GM11168 (cell line): Measurements from ENCODE around the gene FOSL2.

Experiments used
- in situ Hi-C: fragments of 300-500 bp; cut with MboI; formaldehyde crosslinking; loops from one replicate; pipeline ENCODE4 v1.12.0; 2022; ENCODE audit warnings: low sequenced_read_pairs; ENCODE audit not compliant: unreplicated experiment

The FOSL2 gene

DNA sequence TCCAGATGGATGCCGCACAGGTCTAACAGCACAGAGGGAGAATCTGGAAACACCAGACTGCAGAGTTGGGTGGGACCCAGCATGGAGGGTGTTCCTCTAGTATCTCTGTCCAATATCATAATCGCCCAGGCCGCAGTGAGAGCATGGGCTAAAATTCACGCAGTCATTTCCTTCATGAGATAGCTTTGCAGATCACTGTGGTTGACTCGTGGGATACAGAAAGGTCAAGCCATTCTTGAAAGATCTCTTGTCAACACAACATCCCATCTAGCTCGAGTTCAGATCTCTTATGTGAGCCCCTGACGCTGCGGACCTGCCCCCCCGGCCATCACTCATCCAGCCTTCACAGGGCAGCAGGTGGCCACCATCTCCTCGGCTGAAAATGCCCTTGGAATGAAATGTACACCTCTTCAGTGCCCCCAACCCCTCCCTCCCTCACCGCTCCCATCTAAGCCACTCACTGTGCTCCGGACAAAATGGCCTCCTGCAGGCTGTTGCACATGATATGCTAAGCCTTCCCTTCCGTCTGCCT, 45.9 kb downstream of the FOSL2 start:
- in situ Hi-C loops = no loop called here

DNA sequence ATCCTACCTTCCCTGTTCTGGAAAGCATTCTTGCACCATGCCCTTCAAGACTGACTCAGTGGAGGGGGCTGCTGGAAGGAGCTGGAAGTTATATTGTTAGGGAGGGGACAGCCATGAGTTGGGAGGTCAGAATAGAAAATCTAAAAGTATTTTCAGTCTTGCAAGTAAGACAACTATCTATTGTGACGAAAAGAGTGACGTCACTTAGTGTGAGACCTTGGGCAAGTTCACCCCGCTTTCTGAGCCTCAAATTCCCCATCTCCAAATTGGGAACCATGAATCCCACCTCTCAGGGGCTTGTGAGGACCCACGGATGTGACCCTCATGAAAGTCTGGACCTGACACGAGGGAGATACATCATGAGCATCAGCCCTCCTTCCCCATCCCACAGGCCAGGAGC, 46.5 kb downstream of the FOSL2 start:
- in situ Hi-C loops = no loop called here

DNA sequence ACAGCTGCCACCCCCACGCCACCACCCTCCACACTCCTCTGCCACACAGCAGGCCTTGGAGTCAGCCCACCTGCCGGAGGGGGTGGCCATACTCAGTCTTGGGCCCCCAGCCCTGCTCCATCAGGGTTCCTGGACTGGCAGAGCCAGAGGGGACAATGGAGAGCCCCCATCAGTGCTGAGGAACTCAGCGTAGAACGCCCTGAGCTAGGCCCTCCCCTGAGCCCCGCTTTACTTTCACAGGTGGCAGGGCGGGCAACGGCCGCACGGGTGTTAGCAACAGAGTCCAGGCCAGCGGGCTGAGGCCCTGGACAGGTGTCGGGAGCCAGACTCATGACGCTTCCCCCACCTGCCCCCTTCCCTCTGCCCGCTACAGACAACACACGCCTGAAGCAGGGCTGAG, 47.1 kb downstream of the FOSL2 start:
- in situ Hi-C loops = no loop called here

DNA sequence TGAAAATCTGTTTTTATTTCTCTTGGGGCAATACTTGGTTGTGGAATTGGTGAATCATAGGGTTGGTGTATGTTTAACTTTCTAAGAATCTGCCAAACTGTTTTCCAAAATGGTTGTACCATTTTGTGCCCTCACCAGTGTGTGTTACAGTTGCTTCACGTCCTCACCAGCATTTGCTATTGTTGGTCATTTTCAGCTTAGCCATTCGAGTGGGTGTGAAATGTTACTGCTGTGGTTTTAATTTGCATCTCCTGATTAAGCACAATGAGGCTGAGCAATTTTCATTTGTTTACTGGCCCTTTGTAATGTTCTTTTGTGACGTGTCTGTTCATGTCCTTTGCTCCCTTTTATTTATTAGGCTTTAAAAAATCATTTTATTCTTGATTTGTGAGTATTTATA, 49.7 kb downstream of the FOSL2 start:
- in situ Hi-C loops = no loop called here

DNA sequence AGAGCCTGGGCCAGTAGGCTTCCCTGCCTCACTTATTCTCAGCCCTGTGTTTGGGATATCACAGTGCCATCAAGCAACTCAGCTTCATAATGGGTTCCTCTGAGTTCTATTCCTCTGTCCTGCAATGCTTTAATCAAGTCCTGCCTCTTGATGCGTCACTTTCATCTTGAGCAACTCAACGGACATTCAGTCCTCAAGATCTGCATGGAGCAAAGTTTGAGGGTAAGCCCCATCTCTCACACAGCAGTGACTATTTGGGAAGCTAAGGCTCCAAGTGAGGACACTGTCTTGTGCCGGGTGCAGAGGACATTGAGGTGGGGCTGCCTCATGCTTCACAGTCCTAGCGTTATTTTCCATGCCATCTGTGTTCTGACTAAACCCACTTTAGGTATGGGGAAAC, 52.3 kb downstream of the FOSL2 start:
- in situ Hi-C loops = no loop called here

DNA sequence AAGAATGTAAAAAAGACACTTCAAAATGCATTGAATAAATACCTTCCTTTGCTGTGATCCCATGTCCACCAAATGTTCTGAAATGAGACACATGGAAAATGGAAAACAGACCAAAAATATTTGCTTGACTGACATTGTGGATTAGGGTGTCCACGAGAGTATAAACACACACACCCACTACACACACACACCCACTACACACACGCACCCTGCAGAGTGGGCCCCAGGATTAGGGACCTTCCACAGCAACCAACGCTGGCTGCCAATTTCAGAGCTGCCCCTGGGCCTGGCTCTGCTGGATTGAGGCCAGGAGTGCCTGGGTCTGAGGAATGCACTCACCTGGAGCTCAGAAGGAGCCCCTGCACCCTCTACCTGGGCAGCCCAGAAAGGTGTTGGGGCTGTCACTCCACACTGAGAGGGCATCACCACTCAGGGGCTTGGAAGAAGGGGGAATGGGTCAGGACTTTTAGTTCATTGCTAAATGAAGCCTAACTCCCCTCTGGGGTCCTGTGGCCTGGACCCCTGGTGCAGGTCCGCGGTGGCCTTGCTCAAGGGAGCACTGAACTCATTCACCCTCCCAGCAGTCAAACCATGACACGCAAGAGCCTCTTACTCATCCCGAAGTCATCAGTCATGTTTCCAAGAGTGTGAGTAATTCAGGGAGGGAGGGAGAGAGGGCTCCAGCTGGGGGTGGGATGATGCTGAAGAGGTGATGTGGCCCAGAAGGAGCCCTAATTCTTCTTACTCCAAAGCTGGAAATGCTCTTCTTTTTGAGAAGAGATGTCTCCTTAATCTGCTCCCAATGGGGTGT, 53.0 kb downstream of the FOSL2 start:
- in situ Hi-C loops = no loop called here

DNA sequence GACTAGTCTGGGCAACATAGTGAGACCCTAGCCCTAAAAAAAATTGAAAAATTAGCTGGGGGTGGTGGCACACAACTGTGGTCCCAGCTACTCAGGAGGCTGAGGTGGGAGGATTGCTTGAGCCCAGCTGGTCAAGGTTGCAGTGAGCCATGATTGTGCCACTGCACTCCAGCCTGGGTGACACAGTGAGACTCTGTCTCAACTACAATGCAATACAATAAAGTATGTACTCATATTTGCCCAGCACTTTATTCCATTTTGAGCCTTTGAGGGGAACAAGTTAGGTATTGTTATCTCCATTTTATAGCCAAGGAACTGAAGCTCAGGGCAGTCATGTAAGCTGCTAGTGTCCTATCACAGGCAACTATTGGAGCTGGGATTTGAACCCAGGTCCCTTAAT, 53.9 kb downstream of the FOSL2 start:
- in situ Hi-C loops = no loop called here

DNA sequence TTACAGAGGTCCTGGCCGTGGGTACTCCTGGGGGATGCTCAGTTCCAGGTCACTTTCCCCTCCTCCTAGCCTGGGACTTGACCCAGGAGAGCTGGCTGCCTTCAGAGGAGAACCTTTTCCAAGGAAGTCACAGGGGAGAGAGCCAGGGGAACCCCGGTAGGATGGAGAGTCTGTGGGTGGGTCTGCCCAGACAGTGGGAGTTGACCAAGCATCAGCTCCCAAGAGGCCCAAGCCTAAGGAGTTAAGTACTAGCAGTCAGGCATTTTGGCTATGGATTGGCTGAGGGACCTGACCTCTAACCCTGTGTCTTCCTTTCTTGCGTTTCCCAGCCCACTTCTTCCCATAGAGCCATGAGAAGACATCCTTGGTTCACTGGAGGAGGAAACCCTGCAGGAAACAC, 54.4 kb downstream of the FOSL2 start:
- in situ Hi-C loops = no loop called here

DNA sequence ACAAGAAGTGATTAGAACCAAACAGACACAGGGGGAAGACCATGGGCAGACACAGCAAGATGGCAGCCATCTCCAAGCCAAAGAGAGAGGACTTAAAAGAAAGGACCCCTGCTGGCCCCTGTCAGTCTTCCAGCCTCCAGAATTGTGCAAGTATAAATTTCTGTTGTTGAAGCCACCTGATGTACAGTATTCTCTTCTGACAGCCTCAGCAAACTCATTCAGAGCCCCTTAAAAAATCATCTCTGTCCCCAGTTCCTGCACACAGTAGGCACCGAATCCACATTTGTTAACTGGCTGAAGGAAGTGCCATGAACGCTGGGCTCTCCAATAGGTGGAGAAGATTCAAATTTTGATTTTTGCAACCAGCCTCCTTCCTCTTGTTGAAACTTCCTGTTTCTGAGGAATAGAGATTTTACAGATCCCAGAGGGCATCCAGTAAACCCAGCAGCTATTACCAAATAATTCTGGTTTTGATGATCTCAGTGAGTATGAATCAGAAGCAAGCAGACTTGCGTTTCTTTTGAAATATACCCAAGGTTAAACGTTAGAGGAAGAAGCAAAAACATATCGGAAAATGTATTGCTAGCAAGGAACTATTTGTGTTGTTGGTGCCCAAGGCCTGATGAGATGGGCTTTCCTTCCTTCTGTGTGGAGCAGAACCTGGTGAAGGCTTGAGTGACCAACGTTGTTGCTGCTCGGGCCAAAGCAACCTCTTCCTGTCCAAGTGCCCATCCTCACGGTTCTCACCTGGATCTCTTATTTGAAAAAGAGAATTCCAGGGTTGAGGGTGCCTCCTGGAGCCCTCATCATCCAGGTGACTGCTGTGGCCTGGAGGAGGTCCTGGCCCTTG, 55.5 kb downstream of the FOSL2 start:
- in situ Hi-C loops = no loop called here

DNA sequence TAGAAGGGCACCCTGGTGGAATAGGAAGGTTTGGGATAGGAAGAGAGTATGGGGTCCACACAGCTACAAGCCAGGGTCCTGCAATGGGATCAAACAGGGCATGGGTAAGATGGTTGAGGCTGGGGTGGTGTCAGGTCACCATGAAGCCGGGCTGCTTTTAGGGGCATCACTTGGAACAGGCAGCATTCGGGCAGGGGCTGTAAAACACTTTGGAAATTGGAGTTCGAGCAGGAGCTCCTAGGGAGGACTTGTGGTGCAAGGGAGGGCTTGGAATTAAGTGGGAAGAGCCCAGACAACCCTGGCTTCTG, 56.1 kb downstream of the FOSL2 start:
- in situ Hi-C loops = no loop called here

DNA sequence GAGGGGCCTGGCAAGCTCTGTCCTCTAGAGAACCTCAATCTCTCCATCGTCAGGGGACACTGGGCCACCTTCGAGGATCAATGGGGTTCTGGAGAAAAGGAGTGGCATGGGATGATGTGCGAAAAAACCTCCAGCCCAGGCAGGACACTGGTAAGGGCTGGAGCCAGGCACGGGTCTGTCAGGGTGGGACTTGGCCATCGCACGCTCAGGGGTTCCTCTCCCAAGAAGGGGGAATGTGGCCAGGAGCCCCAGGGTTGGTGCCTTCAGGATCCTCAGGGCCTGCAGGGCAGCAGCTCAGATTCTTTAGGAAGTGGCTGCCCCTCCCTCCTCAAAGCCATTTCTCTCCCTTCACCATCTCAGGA, 56.4 kb downstream of the FOSL2 start:
- in situ Hi-C loops = no loop called here

DNA sequence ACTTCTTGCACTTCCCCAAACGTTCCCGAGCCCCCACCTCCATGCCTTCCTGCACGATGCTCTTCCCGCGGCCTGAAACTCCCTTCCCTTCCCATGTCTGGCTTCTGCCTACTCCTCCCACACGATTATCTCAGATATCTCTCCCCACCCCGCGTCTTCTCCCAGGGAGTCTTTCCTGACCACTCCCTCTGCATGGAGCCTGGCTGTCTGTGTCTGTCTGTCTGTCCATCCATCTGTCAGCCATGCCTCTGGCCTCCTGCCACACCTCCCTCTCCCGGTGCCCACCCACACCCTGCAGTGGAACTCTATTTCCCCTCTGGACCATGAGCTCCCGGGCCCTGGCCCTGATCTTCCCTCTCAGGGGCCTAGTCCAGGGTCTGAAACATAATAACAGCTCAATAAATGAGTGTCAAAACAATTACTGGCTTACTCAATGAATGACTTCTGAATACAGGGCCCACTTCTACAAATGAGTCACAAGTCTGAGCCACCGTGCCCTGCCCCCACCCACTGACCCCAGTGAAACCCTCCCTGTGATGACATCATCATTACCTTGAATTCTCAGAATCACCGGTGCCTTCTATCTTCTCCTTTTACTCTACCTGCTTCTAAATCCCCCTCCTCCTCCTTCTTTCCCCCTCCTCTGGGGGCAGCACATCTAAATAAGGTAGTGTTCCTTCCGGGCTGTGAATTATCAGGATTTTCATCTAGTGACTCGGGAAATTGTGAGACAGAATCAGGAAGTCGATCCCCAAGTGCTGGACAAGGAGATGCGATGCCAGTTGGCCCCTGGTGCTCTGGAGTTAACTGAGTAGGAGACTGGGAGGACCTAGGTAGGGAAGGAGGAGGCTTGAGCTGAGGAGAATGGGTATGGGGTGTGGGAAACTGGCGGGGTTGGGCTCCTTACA, 57.1 kb downstream of the FOSL2 start:
- in situ Hi-C loops = no loop called here

DNA sequence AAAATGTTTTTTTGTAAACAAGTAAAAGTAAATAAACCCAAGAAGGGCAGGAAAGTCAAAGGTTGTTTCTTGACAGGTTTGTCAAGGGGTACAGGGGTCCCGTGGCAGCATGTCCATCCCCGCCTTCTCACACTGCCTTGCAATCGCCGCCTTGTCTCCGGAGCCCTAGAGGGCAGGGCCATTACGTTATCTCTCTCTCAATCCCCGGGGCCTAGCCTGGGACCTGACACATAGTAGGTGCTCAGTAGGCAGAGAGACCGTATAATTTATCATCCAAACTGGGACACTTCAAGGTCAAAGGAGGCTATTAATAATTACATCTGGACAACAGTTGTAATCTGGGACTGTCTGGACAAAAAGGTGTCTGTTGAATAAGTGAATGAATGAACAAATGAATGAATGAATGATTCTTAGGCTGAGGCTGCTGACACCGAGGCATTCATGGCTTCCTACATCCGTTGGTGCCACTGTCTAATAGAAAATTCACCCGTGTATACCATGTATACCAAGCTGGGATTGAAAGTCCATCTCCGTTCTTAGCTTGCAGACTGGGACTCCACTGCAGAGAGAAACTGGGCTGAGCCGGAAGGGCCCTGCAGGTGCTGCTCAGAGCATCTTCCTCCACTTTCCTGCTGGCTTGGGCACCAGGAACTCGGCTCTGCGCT, 58.4 kb downstream of the FOSL2 start:
- in situ Hi-C loops = no loop called here

DNA sequence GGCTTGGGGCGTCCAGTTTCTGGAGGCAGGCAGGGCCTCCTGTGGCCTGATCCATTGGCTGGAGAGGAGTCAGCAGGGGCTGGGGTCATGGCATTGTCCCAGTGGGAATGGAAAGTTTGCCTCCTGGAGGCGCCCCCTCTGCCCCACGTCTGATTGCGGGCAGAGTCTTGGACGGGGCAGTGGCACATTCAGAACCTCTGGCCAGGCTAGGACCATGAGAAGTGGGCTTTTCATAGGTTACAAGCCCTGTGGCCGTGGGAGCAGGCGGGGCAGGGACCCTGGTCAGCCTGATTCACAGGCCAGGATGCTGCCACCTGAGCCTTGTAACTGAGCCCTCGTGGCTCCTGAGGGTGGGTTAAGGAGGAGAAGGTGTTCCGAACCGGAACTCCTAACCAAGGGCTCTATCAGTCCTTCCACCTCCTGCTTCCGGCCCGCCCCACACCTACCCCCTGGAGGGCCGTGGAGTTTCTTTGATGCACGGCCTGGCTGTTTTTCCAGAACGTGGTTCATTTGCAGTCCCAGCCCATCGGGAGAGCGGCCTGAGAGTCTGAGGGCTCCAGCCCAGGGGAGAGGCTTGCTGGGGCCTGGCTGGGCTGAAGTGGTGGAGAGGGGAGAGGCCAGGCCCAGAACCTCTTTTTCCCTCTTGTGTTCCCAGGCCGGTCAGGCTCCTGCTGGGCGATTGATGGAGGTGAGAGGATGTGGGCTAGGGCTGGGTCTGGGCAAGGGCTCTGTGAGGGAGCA, 59.3 kb downstream of the FOSL2 start:
- in situ Hi-C loops = no loop called here

DNA sequence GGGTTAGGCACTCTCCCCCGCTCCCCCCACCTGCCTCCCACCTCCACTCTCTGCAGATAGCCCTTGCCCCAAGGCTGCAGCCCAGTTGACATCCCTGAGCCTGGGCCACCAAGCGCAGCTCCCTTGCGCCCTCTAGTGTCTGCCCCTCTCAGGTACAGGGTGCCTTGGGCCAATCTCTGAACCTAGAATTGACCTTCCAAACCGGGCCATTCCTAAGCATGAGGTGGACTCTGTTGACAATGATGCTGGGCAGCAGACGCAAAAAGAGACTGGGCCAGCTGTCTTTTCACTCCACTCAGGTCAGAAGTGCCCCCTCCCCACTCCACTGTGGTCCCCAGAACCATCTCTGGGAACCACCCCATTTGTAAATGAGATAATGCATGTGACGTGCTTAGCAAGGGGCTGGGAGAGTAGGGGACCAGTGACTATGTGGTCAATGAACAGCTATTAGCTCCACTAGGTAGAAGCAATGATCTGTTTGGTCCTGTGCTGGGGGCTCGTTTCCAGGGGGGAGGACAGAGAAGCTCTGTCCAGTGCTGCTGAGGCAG, 60.0 kb downstream of the FOSL2 start:
- in situ Hi-C loops = no loop called here

DNA sequence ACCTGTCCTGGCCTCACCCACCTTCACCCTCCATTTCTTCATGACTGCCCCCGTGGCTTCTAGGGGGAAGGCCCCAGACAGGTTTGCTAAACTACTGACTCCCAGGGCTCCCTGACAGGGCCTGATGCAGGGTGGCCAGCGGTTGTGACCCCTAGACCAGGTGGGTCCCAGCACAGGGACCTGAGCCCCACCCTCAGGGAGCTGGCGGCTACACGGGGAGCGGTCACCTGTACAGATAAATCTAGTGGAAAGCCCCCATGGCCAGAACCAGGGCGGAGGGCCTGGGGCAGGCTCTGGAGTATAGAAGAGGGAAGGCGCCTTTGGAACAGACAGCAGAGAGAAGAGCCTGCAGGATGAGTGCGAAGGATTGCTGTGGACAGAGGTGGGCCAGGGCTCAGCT, 60.7 kb downstream of the FOSL2 start:
- in situ Hi-C loops = no loop called here

DNA sequence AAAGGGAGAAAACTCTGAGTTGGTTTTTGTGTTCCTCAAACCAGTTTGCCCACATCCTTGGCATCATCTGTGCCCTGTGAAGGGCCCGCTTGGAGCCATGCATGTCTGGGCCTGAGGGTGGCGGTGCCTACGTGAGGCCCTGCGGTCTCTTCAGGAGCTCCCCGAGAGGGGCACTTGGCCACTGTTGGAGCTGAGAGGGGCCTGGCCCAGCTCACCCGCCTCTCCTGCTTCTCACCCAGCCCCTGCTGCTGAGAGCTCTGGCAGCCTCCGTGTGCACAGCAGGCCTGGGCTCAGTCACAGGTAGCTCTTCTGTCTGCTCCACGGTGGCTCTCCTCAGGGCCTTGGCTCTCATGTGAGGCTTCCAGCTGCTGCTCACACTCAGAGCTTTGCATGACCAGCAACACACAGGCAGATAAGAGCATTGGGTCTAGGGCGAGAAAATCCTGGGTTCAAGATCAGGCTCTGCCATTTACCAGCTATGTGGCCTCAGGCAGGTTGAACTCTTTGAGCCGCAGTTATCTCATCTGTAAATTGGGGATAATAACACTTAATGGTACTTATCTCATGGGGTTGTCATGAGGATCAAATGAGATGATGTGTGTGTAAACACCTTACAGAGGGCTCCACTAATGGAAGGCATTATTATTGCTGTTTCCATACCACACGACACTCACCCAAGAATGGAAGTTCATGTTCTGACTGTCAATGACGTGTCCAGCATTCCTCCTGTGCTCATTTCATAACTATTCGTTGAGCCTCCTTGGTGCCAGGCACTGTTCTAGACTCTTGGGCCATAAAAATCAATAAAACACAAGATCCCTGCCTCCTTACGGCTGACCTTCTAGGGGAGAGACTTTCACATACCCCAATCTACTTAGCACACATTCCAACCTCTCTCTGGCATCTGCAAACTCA, 61.6 kb downstream of the FOSL2 start:
- in situ Hi-C loops = no loop called here

DNA sequence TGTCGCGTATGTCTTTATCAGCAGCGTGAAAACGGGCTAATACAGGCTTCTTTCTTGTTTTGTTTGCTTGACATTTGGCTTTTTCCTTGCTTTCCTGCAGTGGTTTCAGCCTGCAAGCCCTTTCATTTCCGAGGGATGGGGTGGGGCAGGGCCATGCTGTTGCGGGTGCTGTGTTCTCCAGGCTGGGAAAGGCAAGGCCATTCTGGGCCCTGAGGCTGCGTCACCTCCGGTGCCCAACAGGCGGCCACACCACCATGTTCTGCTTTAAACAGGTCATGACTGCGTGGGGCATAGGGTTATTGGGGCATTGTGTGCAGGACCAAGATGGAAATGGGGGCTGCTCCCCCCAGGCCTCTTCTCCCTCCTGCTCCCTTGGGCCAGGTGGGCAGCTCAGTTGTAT, 64.6 kb downstream of the FOSL2 start:
- in situ Hi-C loops = no loop called here
